Activated CD8-positive, alpha-beta memory T cell treated with anti-CD3 and anti-CD28 coated beads for 1 hour (primary cell): ENCODE measurements around the gene SART3.
A peak's percentile ranks its signal among the peaks of the same experiment; 100 is the strongest.
"Not testable (repeated sequence)": the region's sequence is repeated elsewhere in the genome, so short reads cannot be mapped to it uniquely, and the experiment has no call there.

Source experiments
- DNase-seq, 2 donors: peaks; one replicate each; pipeline ENCODE4 v3.0.0-alpha.2; 2020; ENCODE audit warnings: low read depth in 1 of 2; ENCODE audit errors: extremely low read depth in 1 of 2

The SART3 gene

DNA sequence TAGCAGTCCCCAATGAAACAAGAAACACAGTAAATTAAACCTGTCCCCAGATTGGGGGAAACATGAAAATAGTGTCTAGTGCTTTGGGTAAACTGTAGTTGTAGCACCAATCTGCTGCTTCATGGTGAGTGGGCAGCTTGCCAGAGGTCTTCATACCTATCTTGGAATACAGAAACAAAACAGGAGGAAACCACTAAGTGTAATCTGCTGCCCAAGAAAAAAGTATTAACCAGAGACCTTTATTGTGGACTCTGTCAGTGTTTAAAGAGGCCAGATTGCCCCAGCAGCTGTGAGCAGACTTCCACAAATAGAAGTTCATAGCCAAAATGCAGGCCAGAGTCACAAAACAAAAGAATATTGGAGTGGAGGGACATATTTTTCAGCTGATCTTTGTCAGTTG, 3.8 kb upstream of the SART3 start:
- DNase-seq: no peak

DNA sequence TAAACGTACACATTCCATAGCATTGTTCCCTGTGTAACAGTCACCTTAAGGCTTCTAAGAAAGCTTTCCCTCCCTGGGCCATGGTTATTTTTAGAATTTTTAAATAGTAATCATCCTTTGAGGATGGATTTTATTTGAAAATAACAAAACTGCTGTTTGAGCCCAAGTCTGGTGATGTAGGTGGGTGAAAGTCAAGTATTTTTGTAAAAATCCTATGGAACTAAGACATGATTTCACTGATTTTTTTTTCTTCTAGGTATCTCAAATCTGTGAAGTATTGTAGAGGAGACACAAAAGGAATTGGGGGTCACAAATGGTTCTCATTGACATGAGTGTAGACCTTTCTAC, 2.8 kb upstream of the SART3 start:
- DNase-seq: no peak

DNA sequence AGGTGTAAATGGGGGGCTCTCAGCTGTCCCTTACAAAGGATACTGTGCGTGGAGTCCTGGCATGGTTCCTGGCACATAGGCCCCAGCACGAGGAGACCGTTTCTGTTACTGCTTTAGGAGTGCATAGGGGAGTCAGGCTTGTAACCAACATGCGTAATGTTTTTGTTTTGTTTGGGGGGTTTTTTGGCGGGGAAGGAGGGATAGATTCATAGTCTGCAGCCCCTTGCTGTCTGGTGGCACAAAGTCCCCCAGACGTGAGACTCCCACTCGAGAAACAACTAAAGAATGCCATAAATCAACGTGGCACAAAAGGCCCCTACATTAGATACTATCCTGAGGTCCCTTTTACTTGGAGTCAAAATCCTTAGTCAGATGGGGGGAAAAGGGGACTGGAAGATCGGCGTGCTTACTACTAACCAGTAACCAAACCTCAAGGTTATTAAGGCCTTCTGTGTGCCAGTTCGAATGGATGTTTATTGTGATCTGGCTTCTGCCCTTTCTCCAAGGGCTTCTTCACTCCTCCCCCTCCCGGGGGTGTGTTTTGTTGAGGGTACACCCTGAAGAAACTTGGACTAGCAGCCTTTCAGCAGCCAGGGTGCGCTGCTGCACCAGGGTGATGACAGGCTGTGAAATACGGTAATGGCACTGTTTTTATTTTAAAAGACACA, 2.3 kb upstream of the SART3 start:
- peak; percentile 57 to 74 for DNase-seq

DNA sequence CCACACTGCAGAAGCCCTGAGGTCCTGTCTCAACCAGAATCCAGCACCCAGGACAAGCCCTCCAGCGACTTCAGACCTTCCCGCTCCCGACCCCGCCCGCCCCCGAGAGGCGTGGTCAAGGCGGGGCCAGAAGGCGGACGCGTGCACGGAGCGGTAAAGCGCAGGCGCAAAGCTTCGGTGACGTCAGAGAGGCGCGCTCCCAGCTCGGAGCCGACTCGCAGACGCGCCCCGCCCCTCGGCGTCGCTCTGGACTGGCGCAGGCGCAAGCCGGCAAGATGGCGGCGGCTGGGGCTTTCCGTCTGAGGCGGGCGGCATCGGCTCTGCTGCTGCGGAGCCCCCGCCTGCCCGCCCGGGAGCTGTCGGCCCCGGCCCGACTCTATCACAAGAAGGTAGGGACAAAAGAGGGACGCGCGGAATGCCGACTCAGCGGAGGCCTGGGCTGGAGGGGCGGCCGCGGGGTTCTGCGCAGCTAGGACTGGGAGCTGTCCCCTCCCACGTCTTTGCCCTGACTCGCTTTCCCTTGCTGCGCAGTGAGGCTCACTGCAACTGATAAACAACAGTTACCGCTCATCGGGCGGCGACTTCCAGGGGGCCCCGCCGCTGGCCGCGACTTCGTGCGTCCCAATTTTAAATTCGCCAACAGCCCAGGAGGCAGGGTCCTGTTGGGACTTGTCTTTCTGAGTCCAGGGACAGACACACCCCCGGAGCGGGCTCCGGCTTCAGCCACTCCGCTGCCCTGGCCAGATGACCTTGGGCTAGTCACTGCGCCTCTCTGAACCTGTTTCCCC, 1.6 kb upstream of the SART3 start, which contains the start of gene ISCU:
Gene ISCU (plus strand): TSS at position 249 of the 788 bp plus-strand sequence. CDS start 27 bp downstream, at position 276.
- peak; percentile 96 to 99 for DNase-seq

DNA sequence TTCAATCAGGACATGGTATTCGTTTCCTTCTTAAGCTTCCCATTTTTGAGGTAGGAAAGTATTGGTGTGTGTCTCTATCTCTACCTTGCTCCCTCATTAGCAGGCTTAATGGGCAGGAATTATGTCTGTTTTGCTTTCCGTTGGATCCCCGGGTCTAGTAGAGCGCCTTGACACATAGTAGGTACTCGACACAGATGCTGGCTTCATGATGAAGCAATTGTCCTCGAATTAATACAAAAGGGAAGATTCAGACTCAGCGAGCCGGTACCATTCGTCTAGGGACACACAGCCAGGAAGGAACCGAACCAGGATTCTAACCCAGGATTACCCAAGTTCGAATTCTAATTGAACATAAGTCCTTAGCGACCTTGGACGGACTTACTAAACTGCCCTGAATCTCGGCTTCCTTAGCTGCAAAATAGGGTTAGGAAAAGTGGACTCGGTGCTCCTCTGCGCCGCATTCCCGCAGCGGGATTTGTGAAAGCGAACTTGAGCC, 927 bp upstream of the SART3 start:
- DNase-seq: no peak

DNA sequence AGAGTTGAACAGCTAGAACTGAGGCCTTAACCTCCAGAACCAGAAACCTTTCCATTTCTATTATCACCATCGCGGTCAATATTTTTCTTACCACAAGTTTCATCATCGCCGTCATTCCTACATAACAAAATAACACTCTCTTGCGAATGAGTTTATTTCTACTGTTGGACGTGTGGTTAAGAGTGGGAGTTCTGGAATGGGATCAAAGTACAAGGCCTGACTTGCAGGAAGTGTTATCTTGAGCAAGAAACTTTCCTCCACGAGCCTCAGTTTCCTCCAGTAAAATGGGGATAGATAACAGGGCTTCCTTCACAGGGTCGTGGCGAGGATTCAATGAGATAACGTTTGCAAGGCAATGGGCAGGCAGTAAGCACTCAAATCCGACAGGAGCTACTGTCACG, 652 bp downstream of the SART3 start:
- DNase-seq: no peak

DNA sequence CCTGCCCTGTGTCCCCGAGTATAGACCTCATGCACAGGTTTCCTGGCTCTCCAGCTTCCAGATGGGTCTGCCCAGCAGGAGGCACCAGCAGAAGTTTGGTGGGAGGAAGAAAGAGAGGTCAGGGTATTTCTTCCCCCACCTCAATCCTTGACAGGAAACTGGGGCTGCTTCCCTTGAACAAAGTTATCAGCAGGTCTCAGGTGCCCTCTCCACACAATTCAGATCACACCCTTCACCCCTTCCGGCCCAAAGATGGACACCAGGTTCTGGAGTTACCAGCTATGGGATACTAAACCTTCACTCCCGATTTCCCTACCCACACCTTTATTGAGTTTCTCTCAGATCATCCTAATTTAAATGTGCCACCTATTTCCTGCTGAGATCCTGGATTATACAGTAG, 1.2 kb downstream of the SART3 start:
- DNase-seq: no peak

DNA sequence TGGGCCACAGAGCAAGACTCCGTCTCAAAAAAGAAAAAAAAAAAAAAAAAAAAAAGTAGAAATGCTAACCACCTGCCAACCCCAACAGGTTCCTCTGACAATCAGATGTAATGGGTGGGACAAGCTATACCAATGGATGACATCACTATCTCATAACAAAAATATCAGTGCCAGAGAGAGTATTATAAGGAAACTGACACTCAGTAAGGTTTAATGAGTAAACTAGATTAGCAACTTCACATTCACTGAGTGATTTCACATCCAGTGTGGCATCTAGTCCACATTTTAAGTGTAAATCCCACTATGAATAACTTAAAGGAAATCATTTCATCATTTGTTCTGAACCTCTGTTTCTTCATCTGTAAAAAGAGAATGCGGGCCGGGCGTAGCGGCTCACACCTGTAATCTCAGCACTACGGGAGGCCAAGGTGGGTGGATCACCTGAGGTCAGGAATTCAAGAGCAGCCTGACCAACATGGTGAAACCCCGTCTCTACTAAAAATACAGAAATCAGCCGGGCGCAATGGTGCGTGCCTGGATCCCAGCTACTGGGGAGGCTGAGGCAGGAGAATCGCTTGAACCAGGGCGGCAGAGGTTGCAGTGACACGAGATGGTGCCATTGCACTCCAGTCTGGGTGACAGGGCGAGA, 1.8 kb downstream of the SART3 start:
- DNase-seq: no peak

DNA sequence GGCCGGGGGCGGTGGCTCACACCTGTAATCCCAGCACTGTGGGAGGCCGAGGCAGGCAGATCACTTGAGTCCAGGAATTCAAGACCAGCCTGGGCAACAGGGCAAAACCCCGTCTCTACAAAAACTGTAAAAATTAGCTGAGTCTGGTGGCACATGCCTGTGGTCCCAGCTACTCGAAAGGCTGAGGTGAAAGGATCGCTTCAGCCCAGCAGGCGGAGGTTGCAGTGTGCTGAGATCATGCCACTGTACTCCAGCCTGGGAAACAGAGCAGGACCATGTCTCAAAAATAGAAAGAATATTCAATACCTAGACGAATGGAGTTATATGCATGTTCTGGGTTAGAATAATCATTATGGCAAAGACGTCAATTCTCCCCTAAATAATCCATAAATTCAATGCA, 5.6 kb downstream of the SART3 start:
- not testable (repeated sequence) for DNase-seq

DNA sequence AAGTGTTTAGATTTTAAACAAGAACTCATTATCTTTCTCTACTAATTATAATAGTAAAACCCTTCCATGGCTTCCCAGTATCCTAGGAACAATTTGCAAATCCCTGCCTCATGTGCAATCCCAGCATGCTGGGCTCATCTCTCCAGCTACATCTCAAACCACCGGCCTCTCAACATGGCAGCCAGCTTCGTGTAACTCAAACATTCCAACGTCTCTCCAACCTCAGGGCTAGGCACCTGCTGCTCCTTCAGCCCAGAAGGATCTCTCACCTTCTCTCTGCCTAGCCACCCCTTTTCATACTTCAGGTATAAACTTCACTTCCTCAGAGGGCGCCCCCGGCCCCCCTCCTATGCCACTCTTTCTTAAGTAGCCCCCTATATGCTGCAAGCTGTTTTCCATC, 7.2 kb downstream of the SART3 start:
- no peak for DNase-seq

DNA sequence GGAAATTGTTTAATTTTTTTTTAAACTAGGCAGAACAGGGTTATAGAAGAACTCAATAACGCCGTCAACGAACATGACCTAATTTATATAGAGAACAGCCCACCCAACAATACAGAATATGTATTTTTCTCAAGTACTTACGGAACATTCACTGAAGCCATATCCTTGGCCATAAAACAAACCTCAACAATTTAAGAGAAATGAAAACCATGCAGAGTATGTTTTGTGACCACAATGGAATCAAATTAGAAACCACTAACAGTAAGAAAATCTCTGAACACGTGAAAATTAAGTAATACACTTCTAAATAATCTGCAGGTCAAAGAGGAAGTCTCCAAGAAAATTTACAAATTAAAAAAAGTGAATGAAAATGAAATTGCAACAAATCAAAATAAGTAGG, 9.4 kb downstream of the SART3 start:
- no peak for DNase-seq

DNA sequence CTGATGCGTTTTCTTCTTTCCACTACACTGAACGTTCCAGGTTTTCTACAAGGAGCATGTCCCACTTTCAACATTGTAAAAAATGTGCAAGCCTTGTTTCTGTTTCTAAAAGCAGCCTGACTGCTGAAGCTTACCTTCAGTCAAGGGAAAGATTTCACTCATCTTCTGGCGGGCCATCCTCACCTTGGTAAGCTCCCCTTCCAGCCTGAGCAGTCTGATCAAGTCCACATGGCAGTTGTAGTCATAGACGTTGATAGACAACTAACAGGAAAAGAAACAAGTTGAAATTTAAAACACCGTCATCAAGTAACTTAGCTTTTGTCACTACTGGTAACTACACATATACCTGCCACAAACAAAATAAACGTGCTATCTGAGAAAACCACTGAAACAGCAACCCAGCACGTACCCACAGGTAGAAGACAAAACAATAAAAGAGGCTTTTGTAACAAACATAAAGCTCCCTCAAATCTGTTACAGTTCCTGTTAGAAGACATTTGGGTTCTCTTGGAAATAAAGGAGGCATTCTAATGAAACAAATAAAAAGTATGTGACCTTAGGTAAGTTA, 11.9 kb downstream of the SART3 start:
- no peak for DNase-seq

DNA sequence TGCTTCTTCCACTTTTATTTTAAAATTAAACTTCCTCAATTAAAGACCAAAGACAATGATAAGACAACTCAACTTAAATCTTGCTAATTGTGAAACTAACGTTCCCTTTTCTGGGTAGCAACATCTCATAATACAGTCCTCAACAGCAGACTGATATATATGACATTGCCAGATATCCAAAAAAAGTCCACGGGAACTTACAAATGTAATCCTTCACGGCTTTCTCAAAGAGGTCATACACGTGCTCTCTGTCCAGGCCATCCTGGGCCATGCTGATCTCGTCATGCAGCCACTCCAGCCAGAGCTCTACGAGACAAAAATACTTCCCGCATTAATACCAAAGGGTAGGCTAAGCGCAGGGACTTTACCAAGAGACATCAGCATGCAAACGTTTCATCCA, 13.3 kb downstream of the SART3 start:
- no peak for DNase-seq

DNA sequence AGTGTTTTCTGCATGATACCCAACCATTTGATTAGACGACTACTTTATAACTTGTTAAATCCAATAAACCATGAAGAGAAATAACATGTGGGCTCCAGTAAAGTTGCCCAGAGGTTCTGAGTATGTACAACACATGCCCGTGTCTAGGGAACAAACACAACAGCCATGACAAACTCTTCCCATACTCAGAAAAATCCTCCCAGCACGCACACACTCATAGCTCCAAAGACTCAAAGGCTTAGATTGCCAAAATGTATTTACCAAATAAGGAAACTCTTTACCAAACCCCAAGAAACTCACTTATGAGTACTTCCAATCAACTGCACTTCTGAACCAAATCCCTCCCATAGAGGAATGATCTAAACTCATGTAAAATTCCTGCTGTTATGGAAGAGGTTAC, 17.3 kb downstream of the SART3 start:
- no peak for DNase-seq

DNA sequence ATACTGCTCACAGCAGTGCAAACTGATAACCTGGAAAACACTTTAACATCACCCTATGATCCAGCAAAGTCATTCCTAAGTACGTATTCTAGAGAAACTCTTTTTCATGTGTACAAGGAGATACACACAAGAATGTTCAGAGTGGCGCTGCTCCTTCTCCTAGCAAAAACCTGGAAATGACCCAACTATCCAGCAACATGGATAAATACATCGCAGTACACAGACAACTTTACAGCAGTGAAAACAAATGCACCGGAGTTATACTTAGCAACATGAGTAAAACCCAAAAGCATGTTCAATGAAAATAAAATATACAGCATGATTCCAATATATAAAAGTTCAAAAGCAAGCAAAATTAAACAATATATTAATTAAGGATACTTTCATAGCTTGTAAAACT, 18.7 kb downstream of the SART3 start:
- no peak for DNase-seq

DNA sequence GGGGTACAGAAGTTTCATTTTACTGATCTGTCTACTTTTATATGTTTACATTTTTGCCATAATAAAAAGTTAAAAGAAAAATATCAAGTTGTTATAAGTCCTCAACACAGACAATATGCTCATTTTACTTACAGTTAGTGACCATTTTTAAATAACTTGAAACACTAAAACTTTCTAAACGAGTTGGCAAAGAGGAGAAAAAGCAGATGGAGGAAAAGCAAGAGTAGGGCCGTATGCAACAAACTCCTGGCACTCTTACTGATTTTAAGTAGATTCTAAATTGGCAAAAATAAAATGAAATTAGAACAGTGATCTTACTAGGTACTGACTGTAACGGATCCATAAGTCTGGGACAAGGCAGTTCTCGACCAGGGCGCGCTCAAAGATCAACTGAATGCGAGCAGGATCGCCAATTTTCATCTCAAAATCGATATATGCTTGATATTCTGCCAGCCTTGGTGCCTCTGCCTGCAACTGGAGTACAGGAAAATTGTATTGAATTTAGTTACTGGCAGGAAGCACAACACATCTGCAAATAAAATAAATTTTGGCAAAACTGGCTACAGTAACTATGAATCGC, 22.3 kb downstream of the SART3 start:
- no peak for DNase-seq

DNA sequence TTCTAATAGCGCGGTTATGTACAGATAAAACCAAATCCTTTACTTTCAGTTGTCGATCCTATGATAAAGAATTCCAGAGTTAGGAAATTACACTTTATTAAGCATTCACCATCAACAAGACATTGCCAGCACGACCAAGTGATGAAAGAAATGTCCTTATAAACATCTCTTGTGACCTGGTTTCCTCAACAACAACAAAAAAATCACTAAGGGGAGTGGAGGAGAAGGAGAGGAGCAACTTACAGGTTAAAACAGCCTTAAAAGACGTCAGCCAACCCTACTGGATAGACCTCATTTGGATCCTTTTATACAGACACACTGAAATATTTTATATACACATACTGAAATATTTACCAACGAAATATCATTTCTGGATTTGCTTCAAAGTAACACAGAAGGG, 22.8 kb downstream of the SART3 start:
- DNase-seq: no peak

DNA sequence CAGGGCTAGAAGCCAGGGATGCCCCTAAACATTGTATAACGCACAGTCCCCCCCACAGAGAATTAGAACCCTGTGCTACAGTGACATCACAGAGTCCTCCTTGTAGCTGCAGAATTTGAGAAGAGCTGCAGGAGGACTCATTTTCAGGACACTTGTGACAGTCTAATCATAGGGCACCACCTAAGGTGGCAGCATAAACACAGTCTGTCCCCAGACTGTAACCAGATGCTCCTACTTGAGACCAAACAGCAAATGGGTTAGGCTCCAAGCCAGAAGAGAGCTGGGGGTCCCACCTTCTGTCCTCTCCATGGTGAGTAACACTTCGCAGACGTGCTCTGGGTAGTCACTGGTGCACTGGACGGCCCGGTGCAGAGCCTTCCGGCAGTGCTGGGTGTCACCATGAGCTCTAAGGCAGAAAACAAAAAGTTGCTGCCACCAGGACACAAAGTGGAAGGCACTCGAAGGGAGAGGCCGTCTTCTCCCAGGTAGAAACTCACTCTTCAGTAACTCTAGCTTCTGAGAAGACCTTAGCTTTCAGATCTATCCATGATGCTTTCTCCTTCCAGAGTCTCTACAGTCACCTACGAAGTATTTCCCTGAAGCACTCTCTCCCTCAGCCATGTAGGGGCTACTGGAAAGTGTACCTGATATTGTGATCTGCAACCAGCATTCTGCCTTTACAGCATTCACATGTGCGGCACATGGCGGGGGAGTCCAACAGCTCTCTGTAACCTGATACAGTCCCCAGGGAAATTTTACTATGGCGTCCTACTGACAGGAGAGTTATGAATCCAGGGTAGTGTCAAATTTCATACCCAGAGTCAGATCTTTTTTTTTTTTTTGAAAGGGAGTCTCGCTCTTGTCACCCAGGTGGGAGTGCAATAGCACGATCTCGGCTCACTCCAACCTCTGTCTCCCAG, 28.8 kb downstream of the SART3 start:
- no peak for DNase-seq

DNA sequence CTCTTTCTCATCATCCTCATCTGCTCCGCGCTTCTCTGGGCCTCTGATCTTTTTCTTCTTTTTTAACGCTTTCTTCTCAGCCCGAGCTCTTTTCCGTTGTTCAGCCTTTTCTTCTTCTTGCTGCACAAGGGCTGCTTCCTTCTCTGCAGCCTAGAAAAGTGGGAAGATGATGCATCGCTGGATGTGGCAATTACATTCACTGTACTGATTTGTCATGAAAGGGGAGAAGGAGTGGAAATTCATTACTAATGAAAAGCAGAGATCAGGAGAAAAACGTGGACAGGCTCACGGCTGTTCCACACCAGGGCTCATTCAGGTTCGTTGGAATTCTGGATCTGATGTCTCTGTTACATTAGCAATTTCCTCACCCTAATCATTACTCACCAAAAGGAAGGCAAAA, 30.8 kb downstream of the SART3 start:
- DNase-seq: no peak

DNA sequence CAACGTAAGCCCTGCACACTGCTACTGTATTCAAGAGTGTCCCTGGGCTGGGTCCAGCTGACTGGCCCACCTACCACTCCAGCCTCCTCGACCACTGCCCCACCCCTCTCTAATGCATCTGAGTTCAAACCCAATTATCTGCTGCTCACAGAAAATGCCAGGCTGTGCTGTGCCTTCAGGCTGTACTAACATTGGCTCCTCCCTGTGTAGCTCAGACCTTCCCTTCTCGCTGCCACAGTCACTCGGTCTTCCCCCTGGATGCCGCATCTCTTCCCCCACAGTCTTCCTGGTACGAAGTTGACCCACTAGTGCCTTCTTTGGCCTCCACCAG, 33.8 kb downstream of the SART3 start:
- DNase-seq: no peak
